ENCODE results near the gene GSE1.

Gene GSE1

DNA sequence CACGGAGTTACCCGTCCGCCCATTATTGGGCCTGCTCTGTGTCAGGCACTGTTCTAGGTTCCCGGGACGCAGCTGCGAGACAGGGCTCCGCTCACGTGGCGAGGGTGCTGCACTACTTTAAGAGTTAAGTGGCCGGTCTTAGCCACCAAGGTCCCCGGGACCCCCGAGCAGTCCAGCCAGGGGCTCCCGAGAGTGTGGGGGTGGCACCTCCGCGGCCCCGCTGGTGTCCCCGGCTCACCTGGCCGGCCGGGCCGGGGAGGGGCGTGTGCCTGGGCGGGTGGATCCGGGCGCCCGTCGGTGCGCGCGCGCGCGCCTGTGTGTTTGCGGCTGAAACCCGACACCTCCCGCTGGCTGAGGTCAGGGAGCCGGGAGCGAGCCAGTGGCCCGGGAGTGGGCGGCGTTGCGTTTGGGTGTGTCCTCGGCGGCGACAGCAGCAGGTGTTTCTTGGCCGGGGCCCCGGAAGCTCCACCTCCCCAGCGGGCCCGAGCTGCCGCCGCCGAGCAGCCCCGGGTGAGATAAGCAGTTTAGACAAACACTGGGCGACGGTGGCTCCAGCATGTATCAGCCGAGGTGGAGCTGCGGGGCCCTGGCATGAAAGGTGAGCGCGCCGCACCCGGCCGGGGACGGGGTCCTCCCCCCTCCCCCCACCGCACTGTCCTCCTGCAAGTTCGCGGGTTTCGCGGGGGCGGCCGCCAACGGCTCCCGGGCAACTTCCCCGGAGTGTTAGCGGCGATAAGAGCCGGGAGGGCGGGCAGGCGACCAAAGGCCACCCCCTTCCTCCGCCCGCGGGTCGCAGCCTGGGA, at the start of gene GSE1:
Gene GSE1 (plus strand): TSS at position 522 of the 803 bp plus-strand sequence. CDS start 70 bp downstream, at position 592.
- DNase-seq (ENCODE audit: low spot score) = peak; percentile 85

DNA sequence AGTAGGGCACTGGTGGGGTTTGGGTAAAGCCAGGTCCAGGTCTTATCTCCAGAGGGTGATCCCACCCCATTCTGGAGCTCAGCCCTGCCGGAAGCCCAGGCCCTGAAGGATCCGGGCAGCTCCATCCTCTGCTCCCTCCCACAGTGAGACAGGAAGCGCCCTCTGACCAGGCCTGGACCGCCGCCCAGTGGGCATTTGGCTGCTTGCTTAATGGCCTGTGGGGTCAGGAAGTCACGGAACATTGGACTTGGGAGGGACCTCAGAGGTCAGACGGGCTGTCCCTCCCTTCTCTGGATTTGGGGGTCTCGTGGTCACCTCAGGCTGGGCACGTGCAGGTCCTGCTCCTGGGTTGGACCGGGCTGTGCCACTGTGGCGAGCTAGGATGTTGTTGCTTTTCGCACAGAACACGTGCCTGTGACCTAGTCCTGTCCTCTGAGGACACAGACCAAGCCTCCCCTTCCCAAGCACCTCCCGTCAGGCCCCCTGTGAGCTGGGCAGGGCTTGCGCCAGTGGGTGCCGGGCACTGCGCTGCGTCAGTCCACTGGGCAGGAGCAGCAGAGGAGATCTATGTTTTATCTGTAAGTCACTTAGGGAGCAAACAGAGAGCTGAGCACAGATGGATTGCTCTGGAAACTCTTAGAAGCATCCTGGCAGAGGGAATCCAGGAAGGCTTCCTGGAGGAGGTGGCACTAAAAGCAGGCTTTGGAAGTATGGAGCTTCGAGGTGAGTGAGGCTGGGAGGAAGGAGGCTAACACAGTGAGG, 49.4 kb upstream of the GSE1 start:
- peak; percentile 54 for DNase-seq (ENCODE audit: low spot score)

DNA sequence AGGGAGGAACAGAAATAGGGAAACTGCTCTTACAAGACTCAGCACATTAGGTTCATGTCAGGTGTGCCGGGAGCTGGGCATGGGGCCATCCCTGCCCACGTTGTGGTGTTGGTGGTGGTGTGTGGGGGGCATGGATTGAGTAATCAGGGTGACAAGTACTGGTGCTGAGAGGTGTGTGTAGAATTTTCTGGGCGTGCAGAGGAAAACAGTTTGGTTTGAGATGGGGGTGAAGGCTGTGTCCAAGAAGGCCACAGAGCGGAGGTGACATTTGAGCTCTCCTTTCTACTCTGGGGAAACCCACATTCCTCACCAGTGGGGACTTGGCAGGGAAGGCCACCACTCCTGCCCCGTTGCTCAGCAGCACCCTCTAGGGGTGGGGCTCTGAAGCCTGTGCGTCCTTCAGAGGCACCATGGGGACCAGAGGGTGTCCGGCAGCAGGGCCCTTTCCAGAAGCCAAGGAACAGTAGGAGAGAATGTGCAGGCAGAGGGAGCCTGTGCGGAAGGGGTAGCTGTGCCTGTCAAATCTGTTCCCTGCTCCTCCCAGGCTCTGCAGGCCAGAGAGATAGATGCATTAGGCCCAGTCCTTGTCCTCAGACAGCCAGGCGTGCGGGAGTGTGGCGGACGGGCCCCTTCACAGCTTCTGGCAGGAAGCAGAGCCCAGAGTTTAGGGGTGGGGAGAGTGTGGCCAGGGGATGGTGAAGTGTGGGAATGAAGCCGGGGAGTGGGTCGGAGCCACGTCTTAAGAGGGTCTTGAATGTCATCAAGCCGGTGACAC, 48.7 kb upstream of the GSE1 start:
- no peak for DNase-seq (ENCODE audit: low spot score)

DNA sequence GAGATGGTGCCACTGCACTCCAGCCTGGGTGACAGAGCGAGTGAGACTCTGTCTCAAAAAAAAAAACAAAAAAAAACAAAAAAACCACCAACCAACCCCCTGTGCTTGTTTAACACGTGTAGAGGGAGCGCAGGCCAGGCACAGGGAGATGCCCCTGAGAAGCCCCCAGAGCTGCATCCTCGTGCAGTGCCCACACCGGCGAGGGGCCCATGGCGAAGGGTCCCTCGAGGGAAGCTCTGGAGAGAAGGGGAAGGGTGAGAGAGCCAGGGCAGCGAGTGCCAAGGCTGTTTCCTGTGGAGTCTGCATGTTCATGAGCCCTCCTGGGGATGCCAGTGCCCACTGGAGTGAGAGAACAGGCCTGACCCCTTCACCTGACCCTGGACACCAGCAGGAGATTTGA, 47.8 kb upstream of the GSE1 start:
- no peak for DNase-seq (ENCODE audit: low spot score)

DNA sequence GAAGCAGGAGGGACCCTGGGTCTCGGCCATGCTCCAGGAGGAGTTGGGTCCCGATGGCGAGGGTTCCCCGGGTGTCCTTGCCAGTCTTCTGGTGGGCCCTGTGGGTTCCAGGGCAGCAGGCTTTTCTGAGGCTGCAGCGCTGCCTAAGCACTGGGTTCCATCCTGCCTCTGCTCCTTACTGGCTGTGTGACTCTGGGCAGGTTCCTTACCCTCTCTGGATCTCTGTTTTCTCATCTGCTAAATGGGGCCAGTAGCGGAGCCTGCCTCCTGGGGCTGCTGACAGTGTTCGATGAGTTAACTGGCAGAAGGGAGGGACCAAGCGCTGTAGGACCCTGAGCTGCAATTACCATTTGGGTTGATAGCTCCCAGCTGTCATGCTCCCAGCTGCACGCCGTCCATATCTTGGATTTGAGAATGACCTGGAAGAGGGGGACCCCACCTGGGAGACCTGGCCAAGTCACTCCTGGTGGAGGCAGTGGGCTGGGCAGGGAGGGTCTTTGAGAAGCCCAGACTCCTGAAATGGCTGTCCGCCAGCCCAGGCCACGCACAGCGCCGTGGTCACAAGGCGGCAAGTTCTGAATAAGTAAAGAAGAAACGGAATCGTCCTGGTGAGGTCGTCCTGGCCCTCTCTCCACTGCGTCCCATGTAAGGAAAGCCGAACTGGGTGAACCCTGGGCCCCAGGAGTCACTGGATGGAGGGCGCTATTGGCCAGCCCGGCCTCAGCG, 47.2 kb upstream of the GSE1 start:
- DNase-seq (ENCODE audit: low spot score) = no peak

DNA sequence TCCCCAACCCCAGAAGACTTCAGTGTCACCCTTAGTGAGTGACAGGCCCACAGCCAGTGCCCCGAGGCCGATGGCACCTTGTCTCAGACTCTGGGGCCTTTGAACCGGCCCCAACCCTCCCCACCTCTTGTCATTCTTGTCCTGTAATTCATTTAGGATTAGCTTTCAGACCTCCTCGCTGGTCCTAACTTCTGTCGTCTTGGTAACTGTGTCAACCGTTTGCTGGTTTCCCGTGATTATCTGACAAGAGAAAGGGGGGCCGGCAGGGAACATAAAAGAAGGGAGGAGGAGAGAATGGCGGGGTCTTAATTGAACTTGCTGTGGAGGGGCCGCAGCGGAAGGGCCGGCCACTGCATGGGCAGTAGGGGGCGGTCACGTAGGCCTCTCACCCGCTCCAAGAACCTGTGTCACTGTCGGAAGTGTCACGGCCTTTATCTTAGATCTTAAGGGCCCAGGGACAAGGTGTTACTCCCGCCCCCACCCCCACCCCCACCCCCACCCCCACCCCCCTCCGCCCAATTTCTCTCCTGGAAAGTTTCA, 46.5 kb upstream of the GSE1 start:
- no peak for DNase-seq (ENCODE audit: low spot score)

DNA sequence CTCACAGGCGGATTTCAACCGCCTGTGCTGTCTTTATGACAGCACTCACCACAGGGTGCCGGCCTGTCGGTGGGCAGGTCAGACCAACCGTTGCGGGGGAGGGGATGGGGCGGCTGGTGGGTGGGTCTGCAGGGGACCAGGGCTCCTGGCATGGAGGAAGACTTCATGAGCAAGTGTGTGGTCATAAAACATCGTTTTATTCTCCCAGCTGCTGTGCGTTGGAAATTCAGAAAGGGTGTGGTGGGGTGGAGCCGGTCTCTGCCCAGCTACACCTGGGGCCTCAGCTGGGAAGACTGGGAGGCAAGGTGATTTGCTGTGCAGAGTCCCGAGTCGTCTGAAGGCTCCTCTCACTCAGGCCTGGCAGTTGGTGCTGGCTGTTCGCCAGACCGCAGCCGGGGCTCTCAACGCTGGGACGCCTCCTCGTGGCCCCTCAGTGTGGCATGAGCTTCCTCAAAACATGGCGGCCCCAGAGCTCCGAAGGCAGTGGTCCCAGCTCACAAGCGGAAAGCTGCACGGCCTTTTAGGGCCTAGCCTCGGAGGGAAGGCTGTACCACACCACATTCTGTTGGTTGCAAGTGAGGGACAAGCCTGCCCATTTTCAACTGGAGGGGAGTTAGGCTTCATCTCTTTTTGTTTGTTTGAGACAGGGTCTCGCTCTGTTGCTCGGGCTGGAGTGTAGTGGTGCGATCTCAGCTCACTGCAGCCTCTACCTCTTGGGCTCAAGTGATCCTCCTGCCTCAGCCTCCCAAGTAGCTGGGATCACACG, 45.8 kb upstream of the GSE1 start:
- no peak for DNase-seq (ENCODE audit: low spot score)

DNA sequence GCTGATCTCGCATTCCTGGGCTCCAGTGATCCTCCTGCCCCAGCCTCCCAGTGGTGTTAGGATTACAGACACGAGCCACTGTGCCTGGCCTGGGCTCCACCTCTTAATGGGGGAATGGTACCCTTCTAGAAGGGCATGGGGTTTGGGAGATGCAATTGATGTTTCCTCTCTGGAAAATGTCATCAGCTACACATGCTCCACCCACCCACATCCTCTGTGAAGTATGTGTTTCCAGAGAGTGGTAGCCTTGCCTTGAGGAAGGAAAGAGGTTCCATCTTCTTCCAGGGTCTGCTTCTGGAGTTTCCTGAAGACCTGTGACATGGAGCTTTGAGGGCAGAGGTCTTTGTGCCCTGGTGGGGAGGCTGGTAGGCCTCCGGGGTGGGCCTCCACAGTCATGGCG, 45.2 kb upstream of the GSE1 start:
- DNase-seq (ENCODE audit: low spot score) = no peak

DNA sequence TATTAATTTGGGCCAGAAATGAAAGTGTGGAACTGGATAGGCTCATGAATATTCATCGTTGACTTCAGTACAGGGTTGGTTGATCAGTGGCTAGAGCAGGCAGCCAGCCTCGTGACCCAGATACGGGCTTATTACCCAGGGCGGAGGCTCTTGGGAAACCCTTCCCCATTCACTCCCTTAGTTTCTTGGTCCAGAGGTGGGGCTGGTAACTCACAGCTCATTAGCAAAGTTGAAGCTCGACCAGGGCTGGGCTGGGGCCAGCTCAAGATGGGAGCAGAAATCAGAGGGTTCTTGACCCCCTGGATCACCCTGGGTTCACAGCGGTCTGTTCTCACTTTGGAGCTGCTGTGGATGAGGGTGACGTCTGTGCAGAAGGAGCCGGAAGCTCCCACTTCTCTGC, 44.6 kb upstream of the GSE1 start:
- DNase-seq (ENCODE audit: low spot score) = no peak

DNA sequence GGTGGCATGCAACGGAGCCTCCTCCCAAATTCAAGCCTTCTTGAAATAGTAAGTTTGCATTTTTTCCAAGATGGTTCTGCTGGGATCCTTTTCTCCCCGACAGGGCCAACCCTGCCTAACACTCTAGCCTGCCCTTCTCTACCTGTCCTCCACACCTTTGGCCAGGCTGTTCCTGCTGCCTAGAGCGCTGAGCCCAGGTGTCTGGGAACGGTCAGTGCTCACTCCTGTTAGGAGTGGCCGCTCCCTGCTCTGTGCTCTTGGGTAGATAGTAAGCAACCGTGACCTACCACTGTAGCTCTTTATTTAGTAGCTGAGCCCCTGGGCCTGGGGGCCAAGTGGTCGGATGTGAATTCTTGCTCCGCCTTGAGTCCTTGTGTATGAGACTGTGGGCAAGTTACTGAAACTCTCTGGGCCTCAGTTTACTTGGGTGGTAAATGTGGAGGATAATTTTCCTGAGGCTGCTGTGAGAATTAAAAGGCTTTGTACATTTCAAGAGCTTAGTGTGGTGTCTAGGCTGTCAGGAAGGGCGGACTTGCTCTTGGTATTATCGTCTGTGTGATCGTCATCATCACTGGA, 44.0 kb upstream of the GSE1 start:
- DNase-seq (ENCODE audit: low spot score) = no peak

DNA sequence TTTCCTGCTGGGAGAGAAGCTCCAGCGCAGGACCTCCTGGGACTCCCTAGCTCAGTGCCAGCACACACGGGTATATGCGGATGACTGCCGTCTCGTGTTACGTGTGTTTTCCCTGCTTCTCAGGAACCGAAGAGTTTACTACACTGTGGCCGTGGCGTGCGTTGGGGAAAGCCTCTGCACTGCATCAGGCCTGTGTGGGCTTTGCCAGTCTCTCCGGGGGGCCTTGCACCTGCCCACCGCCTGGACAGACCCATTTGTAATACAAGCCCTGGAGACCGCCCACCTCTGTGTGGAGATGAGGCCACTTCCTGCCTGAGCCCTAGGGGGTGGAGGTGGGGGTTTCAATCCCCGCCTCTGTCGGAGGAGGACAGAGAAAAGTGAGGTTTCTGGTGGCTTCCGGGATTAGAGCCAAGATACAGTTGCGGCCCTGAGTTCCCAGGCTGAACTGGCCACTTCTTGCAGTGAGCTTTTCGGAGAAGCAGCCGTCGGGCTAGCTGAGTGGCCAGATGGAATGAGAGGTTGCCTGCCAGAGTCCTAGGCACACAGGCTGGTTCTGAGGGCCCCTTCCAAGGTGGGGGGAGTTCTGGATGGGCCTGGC, 43.4 kb upstream of the GSE1 start:
- DNase-seq (ENCODE audit: low spot score) = peak; percentile 46

DNA sequence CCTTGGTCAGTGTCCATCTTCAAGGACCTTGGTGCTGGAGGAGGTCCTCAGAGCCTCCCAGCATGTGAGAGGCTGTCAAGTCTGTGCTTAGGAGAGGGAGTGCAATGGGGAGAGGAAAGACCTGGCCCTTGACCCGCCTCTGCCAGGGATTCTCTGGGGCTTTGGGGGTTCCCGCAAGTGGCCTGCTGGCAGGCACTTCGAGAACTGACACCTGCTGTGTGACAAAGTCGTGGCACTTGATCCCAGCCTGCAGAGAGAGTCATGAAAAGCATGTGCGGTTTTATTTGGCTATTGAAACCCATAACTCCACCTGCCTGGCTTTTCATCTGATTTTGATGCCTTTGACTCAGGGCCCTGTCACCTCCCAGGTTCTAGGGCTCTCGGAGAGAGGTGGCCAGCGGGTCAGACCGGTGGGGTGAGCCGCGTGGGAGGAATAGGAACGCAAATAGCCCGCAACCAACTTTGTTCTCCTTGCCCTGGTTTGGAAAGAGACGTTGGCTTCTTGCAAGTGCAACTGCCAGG, 42.8 kb upstream of the GSE1 start:
- DNase-seq (ENCODE audit: low spot score) = no peak

DNA sequence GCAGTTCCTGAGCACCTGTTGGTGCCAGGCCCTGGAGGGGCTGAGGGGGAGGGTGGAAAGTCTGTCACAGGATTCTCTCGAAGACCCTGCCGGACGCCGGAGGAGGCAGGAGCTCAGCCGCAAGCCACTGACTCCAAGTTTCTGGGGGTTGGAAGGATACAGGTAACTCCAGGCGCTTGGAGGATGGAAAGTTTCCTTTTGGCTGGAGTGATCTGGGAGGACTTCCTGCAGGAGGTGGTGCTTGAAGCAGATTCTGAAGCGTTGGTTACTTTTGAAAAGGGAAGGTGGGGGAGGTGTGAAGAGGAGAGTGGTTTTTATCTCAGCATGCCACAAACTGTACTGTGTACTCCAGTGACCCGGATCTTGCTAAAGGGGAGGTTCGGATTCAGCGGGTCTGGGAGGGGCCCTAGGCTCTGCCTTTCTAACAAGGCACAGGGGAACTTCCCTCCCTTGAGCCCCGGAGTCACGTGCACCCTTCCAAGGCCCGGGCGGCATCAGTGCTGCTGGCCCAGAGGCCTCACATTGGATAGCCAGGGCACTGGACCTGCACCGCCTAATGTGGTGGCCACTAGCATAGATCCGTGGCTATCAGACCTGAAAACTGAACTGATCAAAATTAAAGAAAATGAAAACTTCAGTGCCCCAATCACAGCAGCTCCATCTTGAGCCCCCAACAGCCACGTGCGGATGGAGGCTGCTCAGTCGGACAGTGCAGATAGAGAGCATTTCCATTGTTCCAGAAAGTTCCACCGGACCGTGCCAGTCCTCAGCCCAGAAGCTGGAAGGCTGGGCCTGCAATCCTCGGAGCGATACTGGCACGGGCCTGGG, 42.2 kb upstream of the GSE1 start:
- DNase-seq (ENCODE audit: low spot score) = no peak

DNA sequence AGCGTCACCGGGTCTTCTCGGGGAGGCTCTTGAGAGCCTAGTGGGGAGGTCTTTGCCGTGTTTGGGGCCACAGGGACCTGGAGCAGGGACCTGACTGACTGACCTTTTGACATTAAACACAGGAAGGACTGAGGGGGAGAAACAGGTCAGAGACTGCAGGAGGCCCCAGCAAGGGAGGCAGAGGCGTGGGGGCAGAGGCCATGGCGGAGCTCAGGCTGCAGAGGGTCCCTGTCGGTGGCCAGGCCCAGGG, 41.6 kb upstream of the GSE1 start:
- no peak for DNase-seq (ENCODE audit: low spot score)

DNA sequence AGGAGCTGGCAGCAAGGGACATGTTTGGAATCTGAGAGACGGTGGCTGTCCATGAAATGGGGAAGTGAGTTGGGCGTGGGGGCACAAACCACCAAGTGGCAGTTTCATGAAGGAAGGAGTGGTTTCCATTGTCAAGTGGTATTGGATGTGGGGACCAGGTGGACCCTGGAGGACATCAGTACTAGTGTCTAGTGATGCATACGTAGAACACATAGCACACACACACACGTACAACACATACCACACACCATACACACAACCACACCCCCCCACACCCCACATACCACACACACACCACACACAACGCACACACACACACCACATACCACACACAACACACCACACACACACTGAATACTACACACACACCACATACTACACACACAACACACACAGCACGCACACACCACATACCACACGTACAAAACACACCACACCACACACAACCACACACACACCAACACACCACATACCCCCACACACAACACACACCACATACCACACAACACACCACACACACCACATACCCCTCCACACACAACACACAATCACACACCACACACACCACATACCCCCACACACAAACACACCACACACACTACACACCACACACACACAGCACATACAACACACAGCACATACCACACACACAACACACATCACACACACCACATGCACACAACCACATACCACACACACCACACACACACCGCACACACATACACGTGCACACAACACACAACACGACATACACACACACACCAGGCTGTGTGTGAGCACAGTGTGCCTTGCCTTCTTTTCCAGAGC, 41.1 kb upstream of the GSE1 start:
- DNase-seq (ENCODE audit: low spot score) = no peak

DNA sequence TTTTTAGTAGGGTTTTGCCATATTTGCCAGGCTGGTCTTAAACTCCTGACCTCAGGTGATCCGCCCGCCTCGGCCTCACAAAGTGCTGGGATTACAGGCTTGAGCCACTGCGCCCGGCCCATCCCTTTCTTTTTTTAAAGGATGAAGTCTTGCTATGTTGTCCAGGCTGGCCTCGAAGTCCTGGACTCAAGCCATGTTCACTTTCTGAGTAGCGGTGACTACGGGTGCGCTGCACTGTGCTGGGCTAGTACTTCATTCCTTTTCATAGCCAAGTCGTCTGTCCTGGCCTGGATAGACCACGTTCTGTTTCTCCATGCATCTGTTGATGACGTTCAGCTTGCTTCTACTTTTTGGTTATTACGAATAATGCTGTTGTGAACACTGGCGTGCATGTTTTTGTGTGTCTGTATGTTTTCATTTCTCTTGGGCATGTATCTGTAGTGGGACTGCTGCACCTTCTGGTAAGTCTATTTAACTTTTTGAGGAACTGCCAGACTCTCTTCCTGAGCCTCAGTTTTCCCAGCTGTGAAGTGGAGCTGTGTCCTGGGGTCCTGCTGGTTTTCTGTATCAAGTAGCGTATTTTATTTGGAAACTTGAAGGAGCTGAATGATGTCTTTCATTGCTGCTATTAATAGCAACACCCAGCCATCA, 40.0 kb upstream of the GSE1 start:
- DNase-seq (ENCODE audit: low spot score) = no peak

DNA sequence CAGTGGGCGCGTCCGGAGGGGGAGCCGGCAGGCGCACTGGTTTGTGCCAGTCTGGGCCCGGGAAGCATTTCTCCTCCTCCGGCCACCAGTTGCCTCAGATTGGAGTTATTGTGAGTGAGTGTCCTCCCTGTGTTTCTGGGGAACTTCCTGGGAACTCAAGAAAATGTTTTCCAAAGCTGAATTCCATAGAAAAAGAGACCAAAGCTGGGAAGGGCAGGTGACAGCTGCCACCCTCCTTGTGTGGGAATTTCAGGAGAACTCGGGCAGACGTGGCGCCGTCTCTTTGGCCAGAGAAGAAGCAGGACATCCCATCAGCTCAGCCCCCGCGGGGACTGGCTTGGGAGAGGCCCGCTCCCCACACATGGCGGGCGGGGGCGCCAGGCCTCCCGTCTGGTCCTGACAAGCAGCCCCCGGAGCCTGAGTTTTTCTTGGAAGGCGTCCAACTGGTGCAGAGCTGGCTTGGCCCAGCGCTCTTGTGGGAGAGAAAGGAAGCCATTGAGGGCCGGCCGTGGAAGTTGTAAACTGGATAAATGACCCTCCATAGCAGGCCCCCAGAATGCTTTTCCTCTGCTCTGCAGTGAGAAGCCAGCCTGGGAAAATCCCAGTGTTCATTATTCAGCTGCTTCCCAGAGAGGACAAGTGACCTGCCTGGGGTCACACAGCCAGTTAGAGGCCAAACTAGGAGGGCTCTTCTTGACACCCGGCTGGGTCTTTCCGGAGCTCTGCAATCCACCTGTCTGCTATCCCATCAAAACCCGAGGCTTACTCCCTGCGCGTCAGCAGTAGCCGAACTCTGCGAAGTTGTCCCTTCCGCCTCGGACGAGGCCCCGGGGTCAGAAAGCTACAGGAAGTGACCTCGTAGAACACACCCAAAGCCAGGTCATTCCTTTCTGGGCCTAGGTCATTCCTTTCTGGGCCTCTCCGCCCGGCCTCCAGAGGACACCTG, 39.2 kb upstream of the GSE1 start:
- peak; percentile 65 for DNase-seq (ENCODE audit: low spot score)
